Measurements from ENCODE around the gene PRKCB. TPM values are rescaled to one million over a fixed set of nuclear protein-coding genes. Genes with fewer than 3 reads are reported as not detected.

PRKCB gene
- total RNA-seq, 1 experiment from 2014 or later, result 7.1 TPM

GRCh38 chr16:24069036-24069590 is 233.3 kb downstream of the PRKCB start:
- DNase-seq (ENCODE audit: low read depth, low spot score), result no peak
- in situ Hi-C loops (cut with HindIII; ENCODE audit: low pct_unique_long_range_greater_than_20kb, low sequenced_read_pairs), result no loop called here

GRCh38 chr16:24070851-24071250 is 235.1 kb downstream of the PRKCB start:
- in situ Hi-C loops (cut with HindIII; ENCODE audit: low pct_unique_long_range_greater_than_20kb, low sequenced_read_pairs), result no loop called here
- peak; percentile 81 for DNase-seq (ENCODE audit: low read depth, low spot score)

GRCh38 chr16:24071666-24072360 is 236.0 kb downstream of the PRKCB start:
- in situ Hi-C loops (cut with HindIII; ENCODE audit: low pct_unique_long_range_greater_than_20kb, low sequenced_read_pairs), result no loop called here

GRCh38 chr16:24073321-24073720 is 237.5 kb downstream of the PRKCB start:
- DNase-seq (ENCODE audit: low read depth, low spot score), result no peak
- in situ Hi-C loops (cut with HindIII; ENCODE audit: low pct_unique_long_range_greater_than_20kb, low sequenced_read_pairs), result no loop called here

More at GRCh38 chr16:24071666-24072360, 236.0 kb downstream of the PRKCB start:
- DNase-seq (ENCODE audit: low read depth, low spot score), result no peak

- in situ Hi-C loops (cut with HindIII; ENCODE audit: low pct_unique_long_range_greater_than_20kb, low sequenced_read_pairs), result no loop called here
- no peak for DNase-seq (ENCODE audit: low read depth, low spot score)
Measured at GRCh38 chr16:24074574-24074973, 238.8 kb downstream of the PRKCB start.

GRCh38 chr16:24075302-24075701 is 239.5 kb downstream of the PRKCB start:
- no peak for DNase-seq (ENCODE audit: low read depth, low spot score)
- in situ Hi-C loops (cut with HindIII; ENCODE audit: low pct_unique_long_range_greater_than_20kb, low sequenced_read_pairs), result no loop called here

GRCh38 chr16:24075931-24076716 is 240.3 kb downstream of the PRKCB start:
- DNase-seq (ENCODE audit: low read depth, low spot score), result peak; percentile 4
- in situ Hi-C loops (cut with HindIII; ENCODE audit: low pct_unique_long_range_greater_than_20kb, low sequenced_read_pairs), result no loop called here

- in situ Hi-C loops (cut with HindIII; ENCODE audit: low pct_unique_long_range_greater_than_20kb, low sequenced_read_pairs), result no loop called here
- no peak for DNase-seq (ENCODE audit: low read depth, low spot score)
Measured at GRCh38 chr16:24077292-24077691, 241.5 kb downstream of the PRKCB start.

- no peak for DNase-seq (ENCODE audit: low read depth, low spot score)
- in situ Hi-C loops (cut with HindIII; ENCODE audit: low pct_unique_long_range_greater_than_20kb, low sequenced_read_pairs), result no loop called here
Measured at GRCh38 chr16:24077966-24078365, 242.2 kb downstream of the PRKCB start.

GRCh38 chr16:24085666-24086065 is 249.9 kb downstream of the PRKCB start:
- in situ Hi-C loops (cut with HindIII; ENCODE audit: low pct_unique_long_range_greater_than_20kb, low sequenced_read_pairs), result no loop called here
- no peak for DNase-seq (ENCODE audit: low read depth, low spot score)

- DNase-seq (ENCODE audit: low read depth, low spot score), result no peak
- in situ Hi-C loops (cut with HindIII; ENCODE audit: low pct_unique_long_range_greater_than_20kb, low sequenced_read_pairs), result no loop called here
Measured at GRCh38 chr16:24087891-24088410, 252.2 kb downstream of the PRKCB start.

GRCh38 chr16:24088767-24089166 is 253.0 kb downstream of the PRKCB start:
- DNase-seq (ENCODE audit: low read depth, low spot score), result no peak
- in situ Hi-C loops (cut with HindIII; ENCODE audit: low pct_unique_long_range_greater_than_20kb, low sequenced_read_pairs), result no loop called here

- no peak for DNase-seq (ENCODE audit: low read depth, low spot score)
Measured at GRCh38 chr16:24091125-24091524, 255.3 kb downstream of the PRKCB start.

GRCh38 chr16:24093049-24093448 is 257.3 kb downstream of the PRKCB start:
- DNase-seq (ENCODE audit: low read depth, low spot score), result no peak
- in situ Hi-C loops (cut with HindIII; ENCODE audit: low pct_unique_long_range_greater_than_20kb, low sequenced_read_pairs), result no loop called here

More at GRCh38 chr16:24091125-24091524, 255.3 kb downstream of the PRKCB start:
- in situ Hi-C loops (cut with HindIII; ENCODE audit: low pct_unique_long_range_greater_than_20kb, low sequenced_read_pairs), result no loop called here

GRCh38 chr16:24094660-24095059 is 258.9 kb downstream of the PRKCB start:
- no peak for DNase-seq (ENCODE audit: low read depth, low spot score)
- in situ Hi-C loops (cut with HindIII; ENCODE audit: low pct_unique_long_range_greater_than_20kb, low sequenced_read_pairs), result no loop called here

- in situ Hi-C loops (cut with HindIII; ENCODE audit: low pct_unique_long_range_greater_than_20kb, low sequenced_read_pairs), result no loop called here
Measured at GRCh38 chr16:24098896-24099295, 263.1 kb downstream of the PRKCB start.

GRCh38 chr16:24101431-24101830 is 265.6 kb downstream of the PRKCB start:
- in situ Hi-C loops (cut with HindIII; ENCODE audit: low pct_unique_long_range_greater_than_20kb, low sequenced_read_pairs), result no loop called here
- DNase-seq (ENCODE audit: low read depth, low spot score), result no peak

More at GRCh38 chr16:24098896-24099295, 263.1 kb downstream of the PRKCB start:
- DNase-seq (ENCODE audit: low read depth, low spot score), result no peak

GRCh38 chr16:24102209-24102660 is 266.5 kb downstream of the PRKCB start:
- no peak for DNase-seq (ENCODE audit: low read depth, low spot score)
- in situ Hi-C loops (cut with HindIII; ENCODE audit: low pct_unique_long_range_greater_than_20kb, low sequenced_read_pairs), result no loop called here
